HepG2 (cell line): Measurements from ENCODE around the gene KCNK7. TPM values are rescaled to one million over a fixed set of nuclear protein-coding genes. Genes with fewer than 3 reads are reported as not detected.

Source experiments
- DPF2 ChIP-seq: sonication (generic); formaldehyde crosslinking; IDR thresholded peaks from 2 replicates; pipeline ENCODE4 v1.4.0; 2020; ENCODE audit warnings: mild to moderate bottlenecking, low read depth, missing genetic modification reagents, borderline replicate concordance
- HNF4A ChIP-seq: sonication (generic); formaldehyde crosslinking; IDR thresholded peaks from 2 replicates; pipeline ENCODE4 v1.4.0; 2020; ENCODE audit warnings: missing genetic modification reagents
- MAZ ChIP-seq, 2 experiments: sonication (generic) in 1 of 2; formaldehyde crosslinking in 1 of 2; IDR thresholded peaks; 2 replicates each; pipeline versions ENCODE4 v1.5.0 to v1.6.1; 2012 to 2020; ENCODE audit warnings: low read depth in 2 of 2, mild to moderate bottlenecking in 2 of 2, borderline replicate concordance in 1 of 2, improper control_type of control experiment in 1 of 2, low read length in 1 of 2, missing genetic modification reagents in 1 of 2, moderate library complexity in 1 of 2
- UBTF ChIP-seq: sonication (generic); formaldehyde crosslinking; IDR thresholded peaks from 2 replicates; pipeline ENCODE4 v1.4.0; 2020; ENCODE audit warnings: mild to moderate bottlenecking, missing genetic modification reagents
- WIZ ChIP-seq: sonication (generic); formaldehyde crosslinking; IDR thresholded peaks from 2 replicates; pipeline ENCODE4 v1.5.1; 2020; ENCODE audit warnings: mild to moderate bottlenecking, missing genetic modification reagents
- ZNF777 ChIP-seq: sonication (generic); formaldehyde crosslinking; IDR thresholded peaks from 2 replicates; pipeline ENCODE4 v1.4.0; 2020; ENCODE audit warnings: missing genetic modification reagents
- ZNF891 ChIP-seq: sonication (generic); formaldehyde crosslinking; IDR thresholded peaks from 2 replicates; pipeline ENCODE4 v1.5.0; 2020; ENCODE audit warnings: mild to moderate bottlenecking, missing genetic modification reagents
- polyA plus RNA-seq, 8 experiments: library from polyadenylated mRNA; depleted of rRNA in 3 of 8; stranded (reverse) in 7 of 8; unstranded in 1 of 8; fragments of >200 nt; fragmentation: Illumina TruSeq in 4 of 8; extraction: Trizol in 4 of 8; gene quantifications; 2 replicates each; pipeline versions ENCODE4 v1.2.1 to v1.2.3, GENCODE V29; 2011 to 2016; ENCODE audit warnings: low read depth in 4 of 8, missing spikeins in 1 of 8, mixed read lengths in 1 of 8; ENCODE audit not compliant: insufficient read depth in 1 of 8
- total RNA-seq, 5 experiments: library from RNA; depleted of rRNA; stranded (reverse); fragments of >200 nt; fragmentation: Illumina TruSeq; extraction: Trizol; gene quantifications; 2 replicates each; pipeline ENCODE4 v1.2.3, GENCODE V29; 2016; ENCODE audit warnings: low read depth in 1 of 5
- TF ChIP-seq, protein P1 (sequence below): sonication (generic); formaldehyde crosslinking; IDR thresholded peaks from 2 replicates; pipeline ENCODE4 v1.5.0; 2020; ENCODE audit warnings: mild to moderate bottlenecking, missing genetic modification reagents, moderate library complexity

Gene KCNK7
- total and polyA plus RNA-seq, 2 of the 13 experiments (the other 11 are each of a cell fraction or from before 2014, with no cell fraction given) = 0.11 TPM; not detected in 1

DNA sequence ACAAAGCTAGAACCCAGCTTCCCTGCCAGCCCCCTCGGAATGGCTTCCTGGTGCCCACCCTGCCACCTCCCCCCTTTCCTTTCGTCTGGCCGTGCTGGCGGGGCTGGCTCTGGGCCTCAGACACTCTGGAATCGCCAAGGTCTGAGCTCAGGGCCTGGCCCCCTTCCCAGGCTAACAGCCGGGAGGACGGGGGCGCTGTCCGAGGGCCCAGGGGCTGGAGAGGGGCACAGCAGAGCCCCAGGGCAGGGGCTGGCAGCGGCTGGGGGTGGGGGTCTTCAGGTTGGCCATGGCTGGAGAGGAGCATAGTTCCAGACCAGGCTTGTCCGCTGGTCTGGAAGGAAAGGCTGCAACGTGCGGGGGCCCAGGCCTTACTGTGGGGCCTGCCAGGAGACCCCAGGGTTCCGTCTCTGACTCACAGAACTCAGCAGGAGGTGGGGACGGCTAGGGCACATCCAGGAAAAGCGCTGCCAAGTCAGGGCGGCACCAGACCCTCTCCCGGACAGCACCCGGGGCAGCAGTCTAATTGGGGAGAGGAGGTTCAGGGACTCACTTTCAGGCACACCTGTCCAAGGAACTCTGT lies 36.6 kb downstream of the KCNK7 start (continued):
- TF ChIP-seq UBTF (CRISPR knock-in tag) (no peak), WIZ (CRISPR knock-in tag) (no peak), ZNF891 (CRISPR knock-in tag) (0 out of 2 replicates have a peak, but pooled peaks have one; percentile 39), HNF4A (CRISPR knock-in tag) (no peak), DPF2 (no peak), ZNF777 (CRISPR knock-in tag) (no peak), MAZ (IDR thresholded peaks at IDR 0.05; ENCODE audit: borderline replicate concordance, low read depth, low read length) (no peak), MAZ (CRISPR knock-in tag; IDR thresholded peaks at IDR 0.05; ENCODE audit: low read depth) (no peak)
- TF ChIP-seq, protein P1, sequence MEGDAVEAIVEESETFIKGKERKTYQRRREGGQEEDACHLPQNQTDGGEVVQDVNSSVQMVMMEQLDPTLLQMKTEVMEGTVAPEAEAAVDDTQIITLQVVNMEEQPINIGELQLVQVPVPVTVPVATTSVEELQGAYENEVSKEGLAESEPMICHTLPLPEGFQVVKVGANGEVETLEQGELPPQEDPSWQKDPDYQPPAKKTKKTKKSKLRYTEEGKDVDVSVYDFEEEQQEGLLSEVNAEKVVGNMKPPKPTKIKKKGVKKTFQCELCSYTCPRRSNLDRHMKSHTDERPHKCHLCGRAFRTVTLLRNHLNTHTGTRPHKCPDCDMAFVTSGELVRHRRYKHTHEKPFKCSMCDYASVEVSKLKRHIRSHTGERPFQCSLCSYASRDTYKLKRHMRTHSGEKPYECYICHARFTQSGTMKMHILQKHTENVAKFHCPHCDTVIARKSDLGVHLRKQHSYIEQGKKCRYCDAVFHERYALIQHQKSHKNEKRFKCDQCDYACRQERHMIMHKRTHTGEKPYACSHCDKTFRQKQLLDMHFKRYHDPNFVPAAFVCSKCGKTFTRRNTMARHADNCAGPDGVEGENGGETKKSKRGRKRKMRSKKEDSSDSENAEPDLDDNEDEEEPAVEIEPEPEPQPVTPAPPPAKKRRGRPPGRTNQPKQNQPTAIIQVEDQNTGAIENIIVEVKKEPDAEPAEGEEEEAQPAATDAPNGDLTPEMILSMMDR (CRISPR knock-in tag) = peak; percentile 53
